AG09319 (cell line): ENCODE data around the gene BMAL2.

ENCODE experiments used
- DNase-seq: peaks from one replicate; pipeline ENCODE4 v3.0.0-alpha.2; 2010; ENCODE audit warnings: low read depth; ENCODE audit errors: extremely low read depth
- TF ChIP-seq, protein P1 (sequence below): IDR thresholded peaks from 2 replicates; pipeline ENCODE4 v1.5.1; 2011; ENCODE audit warnings: low read depth, mild to moderate bottlenecking, inconsistent platforms, low read length, moderate library complexity

The BMAL2 gene, protein sequence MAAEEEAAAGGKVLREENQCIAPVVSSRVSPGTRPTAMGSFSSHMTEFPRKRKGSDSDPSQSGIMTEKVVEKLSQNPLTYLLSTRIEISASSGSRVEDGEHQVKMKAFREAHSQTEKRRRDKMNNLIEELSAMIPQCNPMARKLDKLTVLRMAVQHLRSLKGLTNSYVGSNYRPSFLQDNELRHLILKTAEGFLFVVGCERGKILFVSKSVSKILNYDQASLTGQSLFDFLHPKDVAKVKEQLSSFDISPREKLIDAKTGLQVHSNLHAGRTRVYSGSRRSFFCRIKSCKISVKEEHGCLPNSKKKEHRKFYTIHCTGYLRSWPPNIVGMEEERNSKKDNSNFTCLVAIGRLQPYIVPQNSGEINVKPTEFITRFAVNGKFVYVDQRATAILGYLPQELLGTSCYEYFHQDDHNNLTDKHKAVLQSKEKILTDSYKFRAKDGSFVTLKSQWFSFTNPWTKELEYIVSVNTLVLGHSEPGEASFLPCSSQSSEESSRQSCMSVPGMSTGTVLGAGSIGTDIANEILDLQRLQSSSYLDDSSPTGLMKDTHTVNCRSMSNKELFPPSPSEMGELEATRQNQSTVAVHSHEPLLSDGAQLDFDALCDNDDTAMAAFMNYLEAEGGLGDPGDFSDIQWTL

DNA sequence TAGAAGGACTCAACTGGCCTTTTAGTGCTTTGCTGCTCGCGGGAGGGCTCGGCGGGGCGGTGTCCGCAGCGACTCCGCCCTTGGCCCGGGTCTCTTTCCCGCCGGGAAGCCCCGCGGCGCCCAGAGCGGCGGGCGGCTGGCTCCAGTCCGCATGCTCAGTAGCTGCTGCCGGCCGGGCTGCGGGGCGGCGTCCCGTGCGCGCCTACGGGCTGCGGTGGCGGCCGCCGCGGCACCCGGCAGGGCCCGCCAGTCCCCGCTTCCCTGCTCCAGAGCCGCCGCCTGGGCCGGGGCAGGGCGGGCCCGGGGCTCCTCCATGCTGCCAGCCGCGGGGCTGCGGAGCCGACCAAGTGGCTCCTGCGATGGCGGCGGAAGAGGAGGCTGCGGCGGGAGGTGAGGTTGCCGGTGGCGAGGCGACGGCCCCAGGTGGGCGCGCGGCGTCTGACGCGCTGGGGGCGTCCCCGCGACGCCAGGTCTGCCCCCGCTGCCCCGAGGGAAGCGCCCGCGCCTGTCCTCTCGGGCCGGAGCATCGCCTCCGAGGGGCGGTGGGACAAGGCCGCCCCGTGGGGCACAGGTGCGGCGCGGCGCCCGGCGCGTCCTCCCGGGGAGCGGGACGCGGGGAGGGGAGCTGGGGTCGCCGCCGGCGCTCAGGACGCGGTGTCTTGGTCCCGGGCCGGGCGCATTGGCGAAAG lies at the start of gene BMAL2:
Gene BMAL2 (plus strand): TSS at position 123 of the 689 bp plus-strand sequence. CDS start 237 bp downstream, at position 360.
- TF ChIP-seq, protein P1, sequence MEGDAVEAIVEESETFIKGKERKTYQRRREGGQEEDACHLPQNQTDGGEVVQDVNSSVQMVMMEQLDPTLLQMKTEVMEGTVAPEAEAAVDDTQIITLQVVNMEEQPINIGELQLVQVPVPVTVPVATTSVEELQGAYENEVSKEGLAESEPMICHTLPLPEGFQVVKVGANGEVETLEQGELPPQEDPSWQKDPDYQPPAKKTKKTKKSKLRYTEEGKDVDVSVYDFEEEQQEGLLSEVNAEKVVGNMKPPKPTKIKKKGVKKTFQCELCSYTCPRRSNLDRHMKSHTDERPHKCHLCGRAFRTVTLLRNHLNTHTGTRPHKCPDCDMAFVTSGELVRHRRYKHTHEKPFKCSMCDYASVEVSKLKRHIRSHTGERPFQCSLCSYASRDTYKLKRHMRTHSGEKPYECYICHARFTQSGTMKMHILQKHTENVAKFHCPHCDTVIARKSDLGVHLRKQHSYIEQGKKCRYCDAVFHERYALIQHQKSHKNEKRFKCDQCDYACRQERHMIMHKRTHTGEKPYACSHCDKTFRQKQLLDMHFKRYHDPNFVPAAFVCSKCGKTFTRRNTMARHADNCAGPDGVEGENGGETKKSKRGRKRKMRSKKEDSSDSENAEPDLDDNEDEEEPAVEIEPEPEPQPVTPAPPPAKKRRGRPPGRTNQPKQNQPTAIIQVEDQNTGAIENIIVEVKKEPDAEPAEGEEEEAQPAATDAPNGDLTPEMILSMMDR, result no peak

DNA sequence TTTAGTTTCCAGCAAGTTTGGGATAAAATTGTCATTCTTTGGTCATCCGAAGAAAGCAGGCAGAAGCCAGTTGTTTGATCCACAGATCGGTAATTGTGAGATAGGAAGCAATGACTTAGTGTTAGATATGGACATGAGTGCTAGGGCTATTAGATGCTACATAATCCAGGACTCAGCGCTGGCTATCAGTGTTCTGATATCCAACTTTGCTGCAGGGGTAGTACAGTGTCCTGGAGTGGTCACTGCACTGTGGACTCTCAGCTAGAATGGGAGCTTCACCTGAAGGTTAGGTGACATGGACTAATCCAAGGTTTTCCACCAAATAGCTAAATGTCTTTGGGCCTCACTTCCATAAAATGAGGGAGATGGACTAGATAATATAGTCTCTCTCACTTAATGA lies 48.6 kb upstream of the BMAL2 start:
- TF ChIP-seq, protein P1, result no peak
- DNase-seq, result no peak

More for the DNA sequence above, at the start of gene BMAL2:
- DNase-seq, result no peak

DNA sequence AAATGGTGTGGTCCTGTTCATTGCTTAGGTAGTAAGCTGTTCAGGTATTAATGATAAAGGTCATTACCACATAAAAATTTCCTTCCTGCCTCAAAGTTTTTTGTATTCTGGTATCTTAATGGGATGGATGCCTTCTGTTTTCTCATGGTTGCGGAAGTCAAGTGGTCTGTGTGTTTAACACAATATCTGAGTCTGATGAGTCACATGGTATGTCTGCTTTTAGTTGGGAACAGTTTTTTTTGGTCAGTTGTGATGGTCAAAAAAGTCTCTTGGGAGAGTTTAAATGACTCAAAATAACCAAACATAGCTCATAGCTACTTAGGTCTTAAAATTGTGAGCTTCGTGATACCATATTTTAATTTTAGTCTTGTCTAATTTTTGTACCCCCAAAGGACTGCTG lies 47.9 kb upstream of the BMAL2 start:
- TF ChIP-seq, protein P1, result no peak
- no peak for DNase-seq

DNA sequence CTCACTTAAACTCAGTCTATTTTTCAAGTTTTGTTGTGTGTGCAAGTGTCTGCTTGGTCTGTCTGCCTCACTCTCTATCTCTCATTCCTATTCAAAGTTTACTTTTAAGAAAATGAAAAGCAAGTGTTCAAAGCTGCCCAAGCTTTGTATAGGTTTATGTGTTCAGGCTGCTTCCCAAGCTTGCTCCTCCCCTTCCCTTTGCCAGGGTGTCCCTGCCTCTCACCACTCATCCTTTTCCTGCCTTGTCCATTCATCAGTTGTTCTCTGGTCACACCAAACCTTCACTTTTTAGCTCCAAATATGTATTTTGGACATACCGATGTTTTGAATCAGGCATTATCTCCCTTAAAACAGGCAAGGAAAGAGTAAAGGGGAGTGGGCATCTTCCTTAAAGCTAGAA lies 47.2 kb upstream of the BMAL2 start:
- DNase-seq, result no peak
- TF ChIP-seq, protein P1, result no peak

DNA sequence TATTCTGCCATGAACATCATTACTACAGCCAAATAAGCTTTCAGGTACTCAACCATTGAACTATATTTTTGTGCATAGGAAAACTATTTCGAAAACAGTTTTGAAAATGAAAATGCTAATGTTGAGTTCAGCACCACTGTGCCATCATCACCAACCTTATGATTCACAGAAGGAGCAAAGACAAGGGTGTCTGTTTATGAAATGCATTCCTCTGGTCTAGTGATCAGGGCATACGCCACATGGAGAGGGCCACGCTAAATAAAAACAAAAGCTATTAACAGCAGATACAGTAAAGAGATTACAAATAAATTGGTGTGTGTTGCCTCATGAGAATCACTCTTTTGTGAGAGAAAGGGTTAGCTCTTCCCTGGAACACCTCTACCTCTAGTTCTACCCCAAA lies 43.2 kb upstream of the BMAL2 start:
- no peak for DNase-seq

DNA sequence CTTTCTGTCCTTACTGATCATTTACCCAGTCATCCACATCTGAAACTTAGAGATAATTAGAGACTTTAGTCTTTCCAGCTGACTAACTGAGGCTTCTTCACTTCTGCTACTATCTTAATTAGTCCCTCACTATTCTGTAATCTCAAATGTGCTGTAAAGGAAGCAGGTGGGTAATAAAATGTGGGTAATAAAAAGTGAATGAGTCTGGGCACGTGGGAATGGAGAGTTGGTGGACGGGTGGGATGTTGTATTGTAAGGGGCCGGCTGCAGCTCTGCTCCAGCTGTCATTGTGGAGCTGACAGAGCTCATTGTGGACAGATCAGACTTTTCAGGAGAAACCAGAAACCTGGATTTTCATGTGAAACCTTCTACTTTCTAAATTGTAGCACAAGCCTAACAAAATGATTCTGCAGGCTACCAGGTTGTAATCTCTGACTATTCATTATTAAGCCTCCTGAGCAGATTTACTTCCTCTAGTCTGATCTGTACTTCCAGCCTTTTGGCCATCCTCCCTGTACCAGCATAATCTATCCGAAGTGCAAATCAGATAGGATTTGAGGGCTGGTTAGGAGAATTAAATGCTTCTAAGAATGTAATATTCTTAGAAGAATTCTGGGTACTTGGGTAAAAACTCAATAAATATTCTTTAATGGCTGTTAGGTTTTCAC lies 42.0 kb upstream of the BMAL2 start:
- no peak for DNase-seq
- TF ChIP-seq, protein P1, result no peak

More for the DNA sequence above, 43.2 kb upstream of the BMAL2 start:
- TF ChIP-seq, protein P1, result no peak

DNA sequence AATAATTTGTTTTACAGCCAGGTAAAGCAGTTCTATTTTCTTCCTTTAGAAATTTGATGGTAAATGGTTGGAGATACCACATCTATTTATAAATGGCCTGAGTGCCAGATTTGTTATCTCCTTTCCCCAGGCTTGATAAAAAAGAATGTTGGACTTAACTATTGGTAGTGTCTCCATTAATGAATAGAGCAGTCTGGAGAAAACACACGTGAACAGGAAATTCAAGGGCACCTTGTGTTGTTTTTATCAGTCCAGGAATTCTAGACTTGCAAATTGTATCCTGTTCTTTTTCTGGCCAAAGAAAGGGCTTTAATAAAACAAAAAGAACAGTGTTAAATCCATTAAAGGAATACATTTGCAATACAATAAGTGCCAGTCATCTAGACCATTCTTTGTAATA lies 40.8 kb upstream of the BMAL2 start:
- no peak for DNase-seq
- TF ChIP-seq, protein P1, result no peak
